ENCODE data around the gene LMOD1.

- TF ChIP-seq EP300 (IDR thresholded peaks at IDR 0.05) (no peak), POLR2A (IDR thresholded peaks at IDR 0.05) (no peak)
These were observed 70.1 kb downstream of the LMOD1 start for GRCh38 chr1:201876148-201876818.
